Type B pancreatic cell (in vitro differentiated cells): Measurements from ENCODE around the gene TENM4. TPM values are rescaled to one million over a fixed set of nuclear protein-coding genes. Genes with fewer than 3 reads are reported as not detected.

Source experiments
- DNase-seq: peaks from one replicate; pipeline ENCODE4 v3.0.0; 2021; ENCODE audit warnings: mixed read lengths; ENCODE audit not compliant: unreplicated experiment; ENCODE audit errors: extremely low spot score
- H3K27ac Mint-ChIP-seq: 2 replicates; pipeline ENCODE4 v1.8.0; 2021; ENCODE audit warnings: mild to moderate bottlenecking, mixed read lengths
- H3K27me3 Mint-ChIP-seq: 2 replicates; pipeline ENCODE4 v1.8.0; 2021; ENCODE audit warnings: mixed read lengths
- H3K36me3 Mint-ChIP-seq: 2 replicates; pipeline ENCODE4 v1.8.0; 2021; ENCODE audit warnings: mixed read lengths
- H3K4me1 Mint-ChIP-seq: one replicate; pipeline ENCODE4 v1.8.0; 2021; ENCODE audit warnings: mixed read lengths; ENCODE audit not compliant: unreplicated experiment
- H3K4me3 Mint-ChIP-seq: 2 replicates; pipeline ENCODE4 v1.8.0; 2021; ENCODE audit warnings: mild to moderate bottlenecking, mixed read lengths
- H3K9me3 Mint-ChIP-seq: 2 replicates; pipeline ENCODE4 v1.8.0; 2021; ENCODE audit warnings: mixed read lengths
- total RNA-seq: library from RNA; stranded (reverse); gene quantifications from 2 replicates; pipeline ENCODE4 v1.2.1, GENCODE V29; 2021; ENCODE audit warnings: low replicate concordance
- TF ChIP-seq, protein P1 (sequence below): fragments of 200-600 bp; sonication (generic); conservative IDR thresholded peaks from 2 replicates; pipeline ENCODE4 v1.5.0; 2021; ENCODE audit warnings: antibody characterized with exemption, mild to moderate bottlenecking

The TENM4 gene
- total RNA-seq, 1 donor from 2014 or later = 156 TPM

DNA sequence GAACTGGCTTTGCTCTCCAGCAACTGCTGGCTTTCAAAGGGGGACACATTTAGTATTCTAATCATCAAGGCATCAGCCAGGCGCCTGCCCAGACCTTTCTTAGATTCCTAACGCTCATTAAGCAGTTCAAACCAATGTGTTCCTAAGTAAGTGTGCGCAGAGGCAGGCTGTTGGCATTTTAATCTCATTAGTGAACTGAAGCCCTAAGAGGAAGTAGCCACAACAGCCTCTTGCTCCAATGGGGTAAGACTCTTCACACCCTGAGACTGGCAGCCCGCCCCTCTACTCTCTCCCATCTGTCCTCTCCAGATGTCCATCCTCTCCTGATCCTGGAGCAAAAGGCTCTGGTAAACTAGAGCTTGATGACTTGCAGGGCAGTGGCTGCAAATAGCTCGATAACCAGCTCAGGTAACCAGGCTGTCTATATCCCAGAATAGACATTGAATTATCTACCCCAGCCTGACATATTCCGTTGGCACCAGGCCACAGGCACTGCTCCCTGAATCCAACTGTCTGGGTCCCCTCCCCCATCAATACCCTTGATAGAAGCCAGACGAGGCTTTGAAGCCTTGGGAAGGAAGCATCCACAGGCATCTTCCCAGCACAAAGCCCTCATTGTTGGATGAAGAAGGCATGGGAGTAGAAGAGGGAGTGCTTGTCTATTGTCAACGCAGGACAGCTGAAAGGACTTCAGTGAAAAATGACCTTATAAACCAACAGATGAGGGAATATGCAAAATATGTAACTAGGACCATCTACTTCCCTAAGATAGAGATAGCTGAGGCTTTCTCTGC is 321.1 kb downstream of the TENM4 start:
- Mint-ChIP-seq H3K4me1 (peaks cover 20% of the 10 kb centered on the region), H3K9me3 (peaks cover 13% of the 10 kb centered on the region), H3K36me3 (peaks cover 12% of the 10 kb centered on the region), H3K4me3 (peak overlapping the region; percentile 25), H3K27me3 (no peaks in the 10 kb centered on the region), H3K27ac (peak overlapping the region; percentile 60)
- TF ChIP-seq, protein P1, sequence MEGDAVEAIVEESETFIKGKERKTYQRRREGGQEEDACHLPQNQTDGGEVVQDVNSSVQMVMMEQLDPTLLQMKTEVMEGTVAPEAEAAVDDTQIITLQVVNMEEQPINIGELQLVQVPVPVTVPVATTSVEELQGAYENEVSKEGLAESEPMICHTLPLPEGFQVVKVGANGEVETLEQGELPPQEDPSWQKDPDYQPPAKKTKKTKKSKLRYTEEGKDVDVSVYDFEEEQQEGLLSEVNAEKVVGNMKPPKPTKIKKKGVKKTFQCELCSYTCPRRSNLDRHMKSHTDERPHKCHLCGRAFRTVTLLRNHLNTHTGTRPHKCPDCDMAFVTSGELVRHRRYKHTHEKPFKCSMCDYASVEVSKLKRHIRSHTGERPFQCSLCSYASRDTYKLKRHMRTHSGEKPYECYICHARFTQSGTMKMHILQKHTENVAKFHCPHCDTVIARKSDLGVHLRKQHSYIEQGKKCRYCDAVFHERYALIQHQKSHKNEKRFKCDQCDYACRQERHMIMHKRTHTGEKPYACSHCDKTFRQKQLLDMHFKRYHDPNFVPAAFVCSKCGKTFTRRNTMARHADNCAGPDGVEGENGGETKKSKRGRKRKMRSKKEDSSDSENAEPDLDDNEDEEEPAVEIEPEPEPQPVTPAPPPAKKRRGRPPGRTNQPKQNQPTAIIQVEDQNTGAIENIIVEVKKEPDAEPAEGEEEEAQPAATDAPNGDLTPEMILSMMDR = no peak
- DNase-seq = no peak

DNA sequence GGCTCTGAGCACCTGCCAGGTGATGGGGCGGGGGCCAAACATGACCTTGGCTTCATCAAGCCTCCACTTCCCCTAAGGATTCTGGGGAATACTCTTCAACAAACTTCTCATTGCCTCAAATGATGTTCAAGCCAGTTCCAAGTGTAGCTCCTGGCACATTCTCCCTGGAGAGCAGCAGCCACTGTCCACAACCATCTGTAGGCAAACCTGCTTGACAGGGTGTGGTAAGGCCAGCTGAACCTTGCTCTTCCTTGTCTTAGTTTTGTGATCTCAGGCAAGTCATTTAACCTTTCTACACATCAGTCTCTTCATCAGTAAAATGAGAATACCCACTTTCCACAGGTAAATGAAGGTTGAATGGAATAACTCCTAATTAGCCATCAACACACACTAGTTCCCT is 323.3 kb downstream of the TENM4 start:
- Mint-ChIP-seq H3K27ac (no peak overlapping the region), H3K4me3 (no peak overlapping the region)

DNA sequence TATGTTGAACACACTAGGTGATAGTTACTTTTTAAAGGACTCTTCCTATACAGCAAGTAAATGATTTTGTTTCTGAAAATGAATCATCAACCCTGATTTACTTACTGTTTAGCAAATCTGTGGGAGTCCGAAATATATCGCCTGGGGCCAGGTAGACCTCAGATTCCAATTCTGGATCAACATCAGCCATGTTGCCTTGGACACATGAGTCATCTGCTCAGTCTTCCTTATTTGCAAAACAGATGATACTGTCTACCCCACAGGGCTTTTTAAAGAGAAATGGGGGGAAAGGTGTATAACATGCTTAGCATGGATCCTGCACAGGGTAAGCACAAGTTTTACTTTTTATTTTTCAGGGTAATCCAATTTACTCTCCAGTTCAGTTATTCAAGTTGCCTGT is 324.2 kb downstream of the TENM4 start:
- Mint-ChIP-seq H3K36me3 (peaks cover 16% of the 10 kb centered on the region), H3K27me3 (no peaks in the 10 kb centered on the region), H3K27ac (no peak overlapping the region), H3K4me1 (peaks cover 48% of the 10 kb centered on the region), H3K9me3 (peaks cover 19% of the 10 kb centered on the region), H3K4me3 (no peak overlapping the region)
- DNase-seq = no peak
- TF ChIP-seq, protein P1 = no peak

More for the DNA sequence above, 323.3 kb downstream of the TENM4 start:
- no peak for DNase-seq
- Mint-ChIP-seq H3K4me1 (peaks cover 40% of the 10 kb centered on the region), H3K27me3 (no peaks in the 10 kb centered on the region), H3K9me3 (peaks cover 19% of the 10 kb centered on the region), H3K36me3 (peaks cover 13% of the 10 kb centered on the region)
- TF ChIP-seq, protein P1 = no peak

DNA sequence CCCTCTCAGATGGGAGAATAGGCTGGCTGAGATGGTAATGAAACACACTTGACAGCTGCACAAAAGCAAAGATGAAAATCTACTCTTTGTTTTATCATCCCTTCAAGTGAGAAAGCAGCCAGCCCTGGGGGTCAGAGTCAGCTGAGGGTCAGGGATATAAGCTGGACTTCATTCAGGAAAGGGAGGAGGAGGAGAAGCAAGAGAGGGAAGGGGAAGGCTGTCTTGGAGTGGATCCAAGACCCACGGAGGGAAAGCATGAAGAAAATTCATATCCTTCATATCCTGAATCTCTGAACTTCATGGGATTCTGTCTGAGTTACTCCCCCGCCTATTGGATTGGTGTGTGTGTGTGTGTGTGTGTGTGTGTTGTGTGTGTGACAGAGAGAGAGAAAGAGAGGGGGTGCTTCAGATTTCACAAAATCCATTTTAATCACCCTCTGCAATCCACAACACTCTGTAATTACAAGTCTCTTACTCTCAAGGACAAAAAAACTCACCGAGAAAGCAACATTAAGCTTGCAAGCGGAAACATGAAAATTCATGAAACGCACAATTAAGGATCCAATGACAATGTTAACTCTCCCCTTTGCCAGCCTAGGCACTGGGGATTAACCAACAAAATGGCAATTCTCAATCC is 327.7 kb downstream of the TENM4 start:
- TF ChIP-seq, protein P1 = no peak
- Mint-ChIP-seq H3K4me1 (peaks cover 30% of the 10 kb centered on the region), H3K9me3 (peaks cover 15% of the 10 kb centered on the region), H3K36me3 (peaks cover 13% of the 10 kb centered on the region), H3K27me3 (no peaks in the 10 kb centered on the region), H3K4me3 (peak overlapping the region; percentile 1), H3K27ac (peak overlapping the region; percentile 19)
- DNase-seq = no peak

DNA sequence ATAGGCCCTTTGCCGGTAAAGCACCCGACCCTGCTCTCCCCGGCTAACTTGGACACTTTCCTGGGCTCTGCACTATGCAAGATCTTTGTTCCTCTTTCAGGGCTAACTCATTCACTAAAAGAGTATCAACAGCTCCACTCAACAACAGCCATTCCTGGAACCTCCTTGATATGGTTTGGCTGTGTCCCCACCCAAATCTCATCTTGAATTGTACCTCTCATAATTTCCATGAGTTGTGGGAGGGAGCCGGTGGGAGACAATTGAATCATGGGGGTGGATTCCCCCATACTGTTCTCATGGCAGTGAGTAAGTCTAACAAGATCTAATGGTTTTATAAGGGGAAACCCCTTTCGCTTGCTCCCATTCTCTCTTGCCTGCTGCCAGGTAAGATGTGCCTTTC is 330.0 kb downstream of the TENM4 start:
- H3K9me3 Mint-ChIP-seq = peaks cover 15% of the 10 kb centered on the region
- H3K36me3 Mint-ChIP-seq = peaks cover 13% of the 10 kb centered on the region
- no peak overlapping the region for H3K27ac Mint-ChIP-seq
- DNase-seq = no peak
- peaks cover 30% of the 10 kb centered on the region for H3K4me1 Mint-ChIP-seq
- TF ChIP-seq, protein P1 = no peak
- H3K4me3 Mint-ChIP-seq = no peak overlapping the region
- no peaks in the 10 kb centered on the region for H3K27me3 Mint-ChIP-seq
